H1 (cell line): ENCODE measurements around the gene COL8A1.

ENCODE experiments used
- CHD2 ChIP-seq: IDR thresholded peaks from 2 replicates; pipeline ENCODE4 v1.6.1; 2012; ENCODE audit warnings: low read length, improper control_type of control experiment
- CREB1 ChIP-seq: IDR thresholded peaks from 2 replicates; pipeline ENCODE4 v1.6.1; 2012; ENCODE audit warnings: inconsistent platforms
- CTCF ChIP-seq, 3 experiments: IDR thresholded peaks; 1 replicate in 2 of 3; 2 replicates in 1 of 3; pipeline versions ENCODE4 v1.5.1 to v1.6.1; 2011; ENCODE audit warnings: low read length in 3 of 3, mild to moderate bottlenecking in 3 of 3, inconsistent platforms in 2 of 3, low read depth in 1 of 3, moderate library complexity in 1 of 3; ENCODE audit not compliant: insufficient read depth in 1 of 3; ENCODE audit errors: control extremely low read depth in 1 of 3
- E2F6 ChIP-seq: IDR thresholded peaks from 2 replicates; pipeline ENCODE4 v1.6.1; 2012; ENCODE audit warnings: inconsistent platforms
- POLR2A ChIP-seq, 2 experiments: IDR thresholded peaks; 1 replicate in 1 of 2; 2 replicates in 1 of 2; pipeline ENCODE4 v1.6.1; 2011; ENCODE audit warnings: low read depth in 2 of 2, low read length in 2 of 2, mild to moderate bottlenecking in 2 of 2; ENCODE audit errors: control extremely low read depth in 1 of 2
- SP1 ChIP-seq: IDR thresholded peaks from 2 replicates; pipeline ENCODE4 v1.6.1; 2011; ENCODE audit warnings: low read depth, low read length
- YY1 ChIP-seq: IDR thresholded peaks from 2 replicates; pipeline ENCODE4 v1.6.1; 2011; ENCODE audit warnings: low read depth, mild to moderate bottlenecking, low read length

GRCh38 chr3:99760031-99760430 lies 121.6 kb downstream of the COL8A1 start:
- no peak for TF ChIP-seq SP1
- no peak for TF ChIP-seq CHD2
- no peak for TF ChIP-seq CTCF (IDR thresholded peaks at IDR 0.05; ENCODE audit: control extremely low read depth in 1 of 3, insufficient read depth in 1 of 3, low read depth in 1 of 3, low read length in 3 of 3)
- TF ChIP-seq E2F6: no peak
- TF ChIP-seq CREB1: no peak
- TF ChIP-seq POLR2A (IDR thresholded peaks at IDR 0.05; ENCODE audit: control extremely low read depth in 1 of 2, low read depth in 2 of 2, low read length in 2 of 2): no peak
- TF ChIP-seq YY1: no peak
